SHP77 treated with DMSO at 0.1 percent for 48 hours (cell line): Measurements from ENCODE around the gene KRTAP9-9.
"Not testable (repeated sequence)": the region's sequence is repeated elsewhere in the genome, so short reads cannot be mapped to it uniquely, and the experiment has no call there.

Experiments used
- DNase-seq: peaks from one replicate; lab custom pipeline; 2025; lab: John Stamatoyannopoulos, UW

KRTAP9-9 gene

GRCh38 chr17:41255381-41256290, at the start of gene KRTAP9-9:
Gene KRTAP9-9, plus strand, starts transcription at chr17:41255384.
- DNase-seq, result not testable (repeated sequence)

- DNase-seq, result peak; percentile 22
Measured at GRCh38 chr17:41211845-41212466, 43.2 kb upstream of the KRTAP9-9 start.

GRCh38 chr17:41212524-41213169, 42.5 kb upstream of the KRTAP9-9 start:
- no peak for DNase-seq

DNA sequence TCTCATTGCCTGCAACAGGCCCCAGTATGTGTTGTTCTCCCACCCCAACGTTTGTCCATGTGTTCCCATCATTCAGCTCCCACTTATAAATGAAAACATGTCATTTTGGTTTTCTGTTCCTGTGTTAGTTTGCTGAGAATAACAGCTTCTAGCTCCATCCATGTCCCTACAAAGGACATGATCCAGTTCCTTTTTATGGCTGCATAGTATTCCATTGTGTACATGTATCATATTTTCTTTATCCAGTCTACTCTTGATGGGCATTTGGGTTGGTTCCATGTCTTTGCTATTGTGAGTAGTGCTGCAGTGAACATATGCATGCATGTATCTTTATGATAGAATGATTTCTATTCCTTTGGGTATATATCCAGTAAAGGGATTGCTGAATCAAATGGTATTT, 39.5 kb upstream of the KRTAP9-9 start:
- DNase-seq, result no peak

DNA sequence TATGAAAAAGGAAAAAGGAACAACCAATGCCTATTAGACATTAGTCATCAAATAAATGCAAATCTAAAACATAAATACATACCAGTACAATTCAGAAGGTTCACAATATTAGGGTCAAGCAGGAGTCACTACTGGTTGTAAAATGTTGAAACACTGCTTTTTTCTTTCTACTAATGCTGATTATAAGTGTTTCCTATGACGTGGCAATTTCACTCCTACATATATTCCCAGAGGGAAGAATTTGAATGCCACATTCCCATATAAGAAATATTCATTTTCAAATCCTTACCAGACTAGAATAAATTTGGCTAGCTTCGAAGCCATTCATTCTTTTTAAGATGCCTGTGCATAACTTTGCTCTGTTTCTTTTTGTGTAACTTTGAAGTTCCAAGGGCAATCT, 31.4 kb upstream of the KRTAP9-9 start:
- no peak for DNase-seq

- DNase-seq, result no peak
Measured at GRCh38 chr17:41226051-41226450, 29.1 kb upstream of the KRTAP9-9 start.

GRCh38 chr17:41226598-41227095, 28.5 kb upstream of the KRTAP9-9 start, which contains the start of gene KRTAP9-2:
Gene KRTAP9-2, plus strand, starts transcription at chr17:41226648. Its CDS starts 7 bp downstream, at chr17:41226655.
- not testable (repeated sequence) for DNase-seq

DNA sequence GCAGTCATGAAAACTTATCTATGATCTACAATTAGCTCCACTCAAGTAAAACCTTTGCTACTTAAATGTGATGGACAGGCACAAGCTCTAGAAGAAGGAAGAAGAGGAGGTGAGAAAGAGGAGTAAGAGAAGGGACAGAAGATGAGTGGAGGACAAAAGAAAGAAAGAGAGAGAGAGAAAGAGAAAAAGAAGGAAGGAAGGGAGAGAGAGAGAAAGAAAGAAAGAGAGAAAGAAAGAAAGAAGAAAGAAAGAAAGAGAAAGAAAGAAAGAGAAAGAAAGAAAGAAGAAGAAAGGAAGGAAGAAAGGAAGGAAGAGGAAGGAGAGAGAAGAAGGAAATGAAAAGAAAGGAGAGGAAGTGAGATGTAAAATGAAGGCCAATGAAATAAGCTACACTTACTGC, 25.1 kb upstream of the KRTAP9-9 start:
- no peak for DNase-seq

DNA sequence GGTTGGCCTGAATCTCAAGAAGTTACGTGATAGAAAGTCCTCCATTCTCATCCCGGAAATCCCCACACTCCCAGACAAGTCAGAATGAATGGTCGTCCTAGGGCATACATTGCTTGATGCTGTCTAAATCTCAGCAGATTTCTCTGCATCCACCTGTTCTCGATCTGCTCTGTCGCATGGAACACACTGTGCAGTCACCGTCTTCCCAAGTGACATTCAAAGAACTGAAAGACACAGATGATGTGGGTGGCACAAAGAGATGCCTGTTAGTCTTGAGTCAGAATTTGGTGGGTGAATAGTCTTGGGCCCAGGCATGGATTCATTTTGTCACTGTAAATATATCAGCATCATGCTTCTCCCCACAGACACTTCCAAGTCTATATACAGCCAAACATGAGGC, 23.5 kb upstream of the KRTAP9-9 start:
- no peak for DNase-seq

- DNase-seq, result not testable (repeated sequence)
Measured at GRCh38 chr17:41232399-41233105, 22.6 kb upstream of the KRTAP9-9 start, which contains the start of gene KRTAP9-3. Gene KRTAP9-3, plus strand, starts transcription at chr17:41232449. Its CDS starts 53 bp downstream, at chr17:41232502.

- DNase-seq, result not testable (repeated sequence)
Measured at GRCh38 chr17:41237116-41237515, 18.1 kb upstream of the KRTAP9-9 start.

DNA sequence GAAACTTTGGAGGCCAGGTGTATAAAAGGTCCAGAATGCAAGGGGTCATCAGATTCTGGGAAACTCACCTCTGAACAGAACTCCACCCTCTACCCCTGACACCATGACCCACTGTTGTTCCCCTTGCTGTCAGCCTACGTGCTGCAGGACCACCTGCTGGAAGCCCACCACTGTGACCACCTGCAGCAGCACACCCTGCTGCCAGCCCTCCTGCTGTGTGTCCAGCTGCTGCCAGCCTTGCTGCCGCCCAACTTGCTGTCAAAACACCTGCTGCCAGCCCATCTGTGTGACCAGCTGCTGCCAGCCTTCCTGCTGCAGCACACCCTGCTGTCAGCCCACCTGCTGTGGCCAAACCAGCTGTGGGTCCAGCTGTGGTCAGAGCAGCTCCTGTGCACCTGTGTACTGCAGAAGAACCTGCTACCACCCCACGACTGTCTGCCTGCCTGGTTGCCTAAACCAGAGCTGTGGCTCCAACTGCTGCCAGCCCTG, 17.2 kb upstream of the KRTAP9-9 start, which contains the start of gene KRTAP9-8:
TSS of gene KRTAP9-8 (plus strand) at position 51 of the 489 bp plus-strand sequence. CDS start at position 104, 53 bp downstream.
- DNase-seq, result not testable (repeated sequence)

DNA sequence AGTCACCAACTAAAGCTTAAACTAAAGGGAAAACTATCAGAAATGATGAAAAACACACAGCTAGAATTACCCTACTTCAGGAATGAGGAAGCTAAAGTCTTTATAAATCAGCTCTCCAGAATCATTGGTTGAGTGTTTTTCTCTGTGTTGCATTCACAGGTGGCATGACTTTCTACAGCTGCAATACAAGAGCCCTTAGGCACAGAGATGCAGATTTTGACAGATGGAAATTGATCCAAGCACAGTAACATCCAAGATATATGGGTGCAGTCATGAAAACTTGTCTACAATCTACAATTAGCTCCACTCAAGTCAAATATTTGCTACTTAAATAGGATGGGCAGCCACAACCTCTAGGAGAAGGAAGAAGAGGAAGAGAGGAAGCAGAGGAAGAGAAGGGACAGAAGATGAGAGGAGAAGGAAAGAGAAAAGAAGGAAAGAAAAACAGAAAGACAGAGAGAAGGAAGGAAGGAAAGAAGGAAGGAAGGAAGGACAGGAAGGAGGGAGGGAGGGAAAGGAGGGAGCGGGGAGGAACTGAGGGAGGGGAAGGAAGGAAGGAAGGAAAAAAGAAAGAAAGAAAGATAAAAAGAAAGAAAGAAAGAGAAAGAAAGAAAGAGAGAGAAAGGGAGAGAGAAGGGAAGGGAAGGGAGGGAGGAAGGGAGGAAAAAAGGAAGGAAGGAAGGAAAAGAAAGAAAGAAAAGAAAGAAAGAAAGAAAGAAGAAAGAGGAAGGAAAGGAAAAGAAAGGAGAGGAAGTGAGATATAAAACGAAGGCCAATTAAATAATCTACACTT, 8.0 kb upstream of the KRTAP9-9 start:
- DNase-seq, result not testable (repeated sequence)

- not testable (repeated sequence) for DNase-seq
Measured at GRCh38 chr17:41249637-41250240, 5.4 kb upstream of the KRTAP9-9 start, which contains the start of gene KRTAP9-4. Gene KRTAP9-4, plus strand, starts transcription at chr17:41249687. Its CDS starts 34 bp downstream, at chr17:41249721.

DNA sequence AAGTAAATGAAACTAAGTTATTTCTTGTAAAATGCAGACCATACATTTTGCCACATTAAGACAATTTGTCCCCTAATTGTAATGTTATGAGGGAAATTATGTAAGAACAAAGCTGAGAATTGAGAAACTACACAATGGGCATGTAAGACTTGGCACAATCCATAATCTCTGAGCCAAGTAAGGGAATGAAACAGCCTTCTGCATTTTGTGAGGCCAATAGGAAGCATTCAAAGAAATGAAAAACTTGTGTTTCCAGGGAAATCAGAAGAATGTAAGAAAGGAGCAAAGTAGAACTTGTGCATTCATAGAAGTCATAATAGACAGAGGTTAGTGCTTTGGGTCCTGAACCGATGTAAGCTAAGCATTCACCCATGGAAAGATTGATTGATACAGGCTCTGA, 3.9 kb upstream of the KRTAP9-9 start:
- no peak for DNase-seq

DNA sequence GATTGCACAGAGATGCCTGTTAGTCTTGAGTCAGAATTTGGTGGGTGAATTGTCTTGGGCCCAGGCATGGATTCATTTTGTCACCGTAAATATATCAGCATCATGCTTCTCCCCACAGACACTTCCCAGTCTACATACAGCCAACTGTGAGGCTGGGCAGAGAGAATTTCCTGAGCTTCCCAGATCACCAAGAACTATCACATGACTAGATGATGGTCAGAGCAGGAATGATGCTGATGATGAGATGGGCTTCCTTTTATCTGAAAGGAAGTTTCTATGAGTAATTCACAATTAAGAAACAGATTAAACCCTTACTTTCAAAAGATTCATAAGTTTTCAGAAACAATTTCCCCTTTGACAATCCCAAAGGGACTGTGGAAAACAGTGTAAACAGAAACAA, 323 bp upstream of the KRTAP9-9 start:
- DNase-seq, result no peak

GRCh38 chr17:41256291-41256685, 1.1 kb downstream of the KRTAP9-9 start:
- no peak for DNase-seq

- DNase-seq, result no peak
Measured at GRCh38 chr17:41258406-41258805, 3.2 kb downstream of the KRTAP9-9 start.

GRCh38 chr17:41263212-41263611, 8.0 kb downstream of the KRTAP9-9 start:
- no peak for DNase-seq

GRCh38 chr17:41264599-41264998, 9.4 kb downstream of the KRTAP9-9 start:
- no peak for DNase-seq
